Stimulated activated CD8-positive, alpha-beta memory T cell treated with anti-CD3 and anti-CD28 coated beads, Interleukin-4, amount 100 ng/mL, for 24 hours (primary cell): Measurements from ENCODE around the gene PRICKLE2.

ENCODE experiments used
- DNase-seq: peaks from one replicate; pipeline ENCODE4 v3.0.0-alpha.2; 2020; ENCODE audit warnings: low read depth

PRICKLE2 gene

GRCh38 chr3:64131725-64132469, 93.4 kb downstream of the PRICKLE2 start:
- DNase-seq: no peak

GRCh38 chr3:64130436-64130835, 94.8 kb downstream of the PRICKLE2 start:
- DNase-seq: no peak

- DNase-seq: no peak
These were observed 95.7 kb downstream of the PRICKLE2 start for GRCh38 chr3:64129581-64129980.

GRCh38 chr3:64129106-64129505, 96.2 kb downstream of the PRICKLE2 start:
- no peak for DNase-seq

GRCh38 chr3:64125561-64125960, 99.7 kb downstream of the PRICKLE2 start:
- DNase-seq: no peak

GRCh38 chr3:64123931-64124330, 101.3 kb downstream of the PRICKLE2 start:
- no peak for DNase-seq

GRCh38 chr3:64122476-64122875, 102.8 kb downstream of the PRICKLE2 start:
- no peak for DNase-seq

- DNase-seq: no peak
These were observed 103.4 kb downstream of the PRICKLE2 start for GRCh38 chr3:64121750-64122311.

GRCh38 chr3:64120876-64121275, 104.4 kb downstream of the PRICKLE2 start:
- DNase-seq: no peak

GRCh38 chr3:64117483-64117882, 107.8 kb downstream of the PRICKLE2 start:
- DNase-seq: no peak

- no peak for DNase-seq
These were observed 110.6 kb downstream of the PRICKLE2 start for GRCh38 chr3:64114651-64115050.

- no peak for DNase-seq
These were observed 113.4 kb downstream of the PRICKLE2 start for GRCh38 chr3:64111872-64112271.

- no peak for DNase-seq
These were observed 114.2 kb downstream of the PRICKLE2 start for GRCh38 chr3:64111083-64111482.

- no peak for DNase-seq
These were observed 115.2 kb downstream of the PRICKLE2 start for GRCh38 chr3:64110071-64110470.

- no peak for DNase-seq
These were observed 115.8 kb downstream of the PRICKLE2 start for GRCh38 chr3:64109438-64109837.

GRCh38 chr3:64108784-64109317, 116.4 kb downstream of the PRICKLE2 start:
- DNase-seq: no peak

- DNase-seq: no peak
These were observed 117.0 kb downstream of the PRICKLE2 start for GRCh38 chr3:64108231-64108630.

- DNase-seq: no peak
These were observed 118.1 kb downstream of the PRICKLE2 start for GRCh38 chr3:64107190-64107589.

- DNase-seq: no peak
These were observed 119.5 kb downstream of the PRICKLE2 start for GRCh38 chr3:64105816-64106215.

- no peak for DNase-seq
These were observed 120.6 kb downstream of the PRICKLE2 start for GRCh38 chr3:64104691-64105111.

GRCh38 chr3:64104006-64104405, 121.3 kb downstream of the PRICKLE2 start:
- DNase-seq: no peak

- DNase-seq: no peak
These were observed 122.1 kb downstream of the PRICKLE2 start for GRCh38 chr3:64103131-64103530.

- no peak for DNase-seq
These were observed 123.1 kb downstream of the PRICKLE2 start for GRCh38 chr3:64102147-64102546.

GRCh38 chr3:64099316-64099715, 126.0 kb downstream of the PRICKLE2 start:
- DNase-seq: no peak
